Glomerular visceral epithelial cell (primary cell): ENCODE data around the gene LRRC36.

Source experiments
- DNase-seq: peaks from one replicate; pipeline ENCODE4 v3.0.0-alpha.2; 2016; ENCODE audit errors: extremely low spot score

The LRRC36 gene

GRCh38 chr16:67326472-67327309 lies at the start of gene LRRC36, which contains the start of gene KCTD19:
Gene LRRC36, plus strand, starts transcription at chr16:67326815. Its CDS starts 48 bp downstream, at chr16:67326863.
Gene KCTD19, minus strand, starts transcription at chr16:67326741. Its CDS starts 34 bp downstream, at chr16:67326707.
- peak; percentile 57 for DNase-seq

DNA sequence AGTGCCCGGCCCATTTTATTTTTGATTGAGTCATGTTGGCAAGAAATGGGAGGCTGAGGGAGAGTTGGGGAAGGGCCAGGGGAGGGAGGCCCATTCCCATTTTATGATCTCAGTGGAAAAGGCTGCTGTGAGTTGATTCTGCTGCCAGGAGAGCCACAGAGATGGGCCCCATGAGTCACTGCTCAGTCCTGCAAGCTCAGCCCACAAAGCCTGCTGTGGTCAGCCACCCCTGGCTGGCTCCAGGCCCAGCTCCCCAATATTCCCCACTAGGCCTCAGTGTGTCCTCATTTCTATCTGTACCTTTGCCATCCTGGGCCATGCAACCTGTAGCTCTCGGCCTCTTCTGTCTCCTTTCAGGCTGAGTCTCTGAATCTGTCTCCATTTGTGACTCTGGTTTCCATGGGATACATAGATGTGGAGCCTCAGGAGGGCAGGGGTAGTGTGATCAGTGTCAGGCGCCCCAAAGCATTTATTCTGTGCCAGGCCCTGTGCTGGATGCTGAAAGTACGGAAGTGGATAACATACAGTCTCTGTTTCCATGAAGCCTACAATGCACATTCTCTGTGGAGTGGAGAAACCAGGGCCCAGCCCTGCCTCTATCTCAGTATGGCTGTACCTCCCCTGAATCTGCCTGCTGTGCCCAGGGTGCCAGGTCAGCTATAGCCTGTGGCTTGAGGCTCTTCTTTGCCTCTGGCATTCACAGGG lies 49.2 kb upstream of the LRRC36 start:
- peak; percentile 98 for DNase-seq

GRCh38 chr16:67277999-67278772 lies 48.4 kb upstream of the LRRC36 start:
- peak; percentile 74 for DNase-seq

DNA sequence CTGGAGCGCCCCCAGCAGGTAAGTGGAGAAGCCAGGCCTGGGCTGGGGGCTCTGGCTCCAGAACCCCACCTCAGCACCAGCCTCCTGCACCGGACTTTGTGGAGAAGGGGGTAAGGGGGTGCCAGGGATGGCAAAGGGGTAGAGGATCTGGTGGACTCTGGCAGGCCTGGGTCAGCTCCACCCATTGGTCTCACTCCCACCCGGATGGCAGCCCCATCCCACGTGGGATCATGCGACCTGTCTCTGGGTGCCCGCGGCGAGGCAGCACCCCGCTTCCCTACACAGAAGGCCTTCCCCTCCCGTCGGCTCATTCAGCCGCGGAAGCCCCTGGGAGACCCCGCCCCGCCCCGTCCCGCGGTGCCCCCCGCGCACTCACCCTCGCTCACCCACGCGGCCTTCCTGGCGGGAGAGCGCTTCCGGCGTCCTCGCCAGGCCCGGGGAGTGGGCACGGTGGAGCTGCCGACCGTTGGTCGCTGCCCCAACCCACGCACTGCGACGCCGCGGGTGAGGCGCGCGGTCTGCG lies 47.8 kb upstream of the LRRC36 start:
- peak; percentile 22 for DNase-seq

- DNase-seq: peak; percentile 69
Observed at GRCh38 chr16:67279296-67280089, 47.1 kb upstream of the LRRC36 start, which contains the start of gene PLEKHG4. Gene PLEKHG4, plus strand, starts transcription at chr16:67279532. Its CDS starts 513 bp downstream, at chr16:67280045.

DNA sequence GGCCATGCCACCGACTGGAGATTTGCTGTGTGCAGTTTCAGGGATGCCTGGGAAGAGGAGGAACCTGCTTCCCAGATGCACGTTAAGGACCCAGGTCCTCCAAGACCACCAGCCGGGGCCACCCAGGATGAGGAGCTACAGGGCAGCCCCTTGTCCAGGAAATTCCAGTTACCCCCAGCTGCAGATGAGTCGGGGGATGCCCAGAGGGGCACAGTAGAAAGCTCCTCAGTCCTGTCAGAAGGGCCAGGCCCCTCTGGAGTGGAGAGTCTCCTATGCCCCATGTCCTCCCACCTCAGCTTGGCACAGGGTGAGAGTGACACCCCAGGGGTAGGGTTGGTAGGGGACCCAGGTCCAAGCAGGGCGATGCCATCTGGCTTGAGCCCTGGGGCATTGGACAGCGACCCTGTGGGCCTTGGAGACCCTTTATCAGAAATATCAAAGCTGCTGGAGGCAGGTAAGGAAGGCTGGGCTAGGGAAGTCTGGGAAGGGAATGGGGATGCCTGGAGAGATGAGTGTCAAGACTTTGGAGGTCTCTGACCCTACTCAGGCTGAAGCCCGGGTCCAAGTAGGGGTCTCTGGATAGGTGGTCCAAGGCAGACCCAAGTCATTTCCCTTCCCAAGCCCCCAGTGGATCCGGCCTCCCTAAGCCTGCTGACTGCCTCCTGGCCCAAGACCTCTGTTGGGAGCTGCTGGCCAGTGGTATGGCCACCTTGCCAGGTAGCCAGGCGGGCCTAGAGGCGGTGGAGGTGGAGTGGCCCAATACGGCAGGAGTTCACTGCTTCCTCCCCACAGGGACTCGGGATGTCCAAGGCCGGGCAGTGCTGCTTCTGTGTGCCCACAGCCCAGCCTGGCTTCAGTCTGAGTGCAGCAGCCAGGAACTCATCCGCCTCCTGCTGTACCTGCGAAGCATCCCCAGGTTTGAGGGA lies 46.3 kb upstream of the LRRC36 start:
- no peak for DNase-seq

DNA sequence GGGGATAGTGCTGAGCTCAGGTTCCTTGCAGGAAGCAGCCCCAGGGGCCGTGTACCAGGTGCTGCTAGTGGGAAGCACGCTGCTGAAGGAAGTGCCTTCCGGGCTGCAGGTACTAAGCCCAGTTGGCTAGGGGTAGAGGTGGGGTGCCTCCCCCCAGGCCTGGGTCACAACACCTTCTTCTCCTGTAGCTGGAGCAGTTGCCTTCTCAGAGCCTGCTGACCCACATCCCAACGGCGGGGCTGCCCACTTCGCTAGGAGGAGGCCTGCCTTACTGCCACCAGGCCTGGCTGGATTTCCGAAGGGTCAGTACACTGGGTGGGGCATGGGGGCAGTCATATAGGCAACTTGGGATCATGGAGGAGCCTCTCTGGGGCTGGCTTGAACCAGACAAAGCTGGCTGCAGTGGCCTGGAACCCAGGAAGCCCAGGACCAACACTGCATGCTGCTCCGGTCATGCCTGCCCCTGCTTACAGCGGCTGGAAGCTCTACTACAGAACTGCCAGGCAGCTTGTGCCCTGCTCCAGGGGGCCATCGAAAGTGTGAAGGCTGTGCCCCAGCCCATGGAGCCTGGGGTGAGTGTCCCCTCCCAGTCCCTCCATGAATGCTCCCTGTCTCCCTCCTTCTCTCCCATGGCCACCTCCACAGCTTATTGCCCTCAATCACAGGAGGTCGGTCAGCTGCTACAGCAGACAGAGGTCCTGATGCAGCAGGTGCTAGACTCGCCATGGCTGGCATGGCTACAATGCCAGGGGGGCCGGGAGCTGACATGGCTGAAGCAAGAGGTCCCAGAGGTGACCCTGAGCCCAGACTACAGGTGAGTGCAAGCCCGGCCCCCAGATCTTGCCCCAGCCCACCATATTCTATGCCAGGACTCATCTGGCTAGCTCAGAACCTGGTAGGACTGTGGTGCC lies 44.8 kb upstream of the LRRC36 start:
- no peak for DNase-seq

- no peak for DNase-seq
Observed at GRCh38 chr16:67282447-67282805, 44.2 kb upstream of the LRRC36 start.

DNA sequence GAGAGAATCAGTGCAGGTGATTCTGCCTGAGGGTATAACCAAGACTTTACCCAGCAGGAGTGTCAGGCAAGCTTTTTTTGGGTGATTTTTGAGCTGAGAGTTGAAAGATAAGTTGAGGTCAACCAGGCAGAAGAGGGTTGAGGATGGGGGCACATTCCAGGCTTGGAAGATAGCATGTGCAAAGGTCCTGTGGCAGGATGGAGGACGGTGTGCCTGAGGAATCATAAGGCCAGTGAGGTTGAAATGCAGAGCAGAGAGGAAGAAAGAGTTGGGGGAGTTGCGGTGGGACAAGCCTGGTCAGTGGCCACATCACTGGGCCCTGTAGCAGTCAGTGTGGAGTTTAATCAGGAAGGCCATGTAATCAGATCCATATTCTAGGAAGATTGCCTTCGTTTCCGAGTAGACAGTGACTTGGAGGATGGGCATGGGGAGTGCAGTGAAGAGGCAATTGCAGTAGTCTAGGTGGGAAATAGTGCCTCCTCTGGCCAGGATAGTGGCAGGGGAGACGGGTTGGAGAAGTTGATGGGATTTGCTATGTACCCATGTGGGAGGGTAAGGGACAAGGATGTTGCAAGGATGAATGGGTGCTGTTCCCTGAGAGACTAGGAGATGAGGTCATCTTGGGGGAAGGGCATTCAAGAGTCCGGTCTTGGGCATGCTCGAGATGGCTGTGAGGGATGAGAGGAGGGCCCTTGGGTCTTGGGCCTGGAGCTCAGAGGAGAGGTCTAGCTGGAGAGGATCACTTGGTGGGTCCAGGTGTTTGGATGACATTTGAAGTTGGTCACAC lies 43.4 kb upstream of the LRRC36 start:
- DNase-seq: peak; percentile 36

GRCh38 chr16:67283826-67284555 lies 42.6 kb upstream of the LRRC36 start:
- no peak for DNase-seq

DNA sequence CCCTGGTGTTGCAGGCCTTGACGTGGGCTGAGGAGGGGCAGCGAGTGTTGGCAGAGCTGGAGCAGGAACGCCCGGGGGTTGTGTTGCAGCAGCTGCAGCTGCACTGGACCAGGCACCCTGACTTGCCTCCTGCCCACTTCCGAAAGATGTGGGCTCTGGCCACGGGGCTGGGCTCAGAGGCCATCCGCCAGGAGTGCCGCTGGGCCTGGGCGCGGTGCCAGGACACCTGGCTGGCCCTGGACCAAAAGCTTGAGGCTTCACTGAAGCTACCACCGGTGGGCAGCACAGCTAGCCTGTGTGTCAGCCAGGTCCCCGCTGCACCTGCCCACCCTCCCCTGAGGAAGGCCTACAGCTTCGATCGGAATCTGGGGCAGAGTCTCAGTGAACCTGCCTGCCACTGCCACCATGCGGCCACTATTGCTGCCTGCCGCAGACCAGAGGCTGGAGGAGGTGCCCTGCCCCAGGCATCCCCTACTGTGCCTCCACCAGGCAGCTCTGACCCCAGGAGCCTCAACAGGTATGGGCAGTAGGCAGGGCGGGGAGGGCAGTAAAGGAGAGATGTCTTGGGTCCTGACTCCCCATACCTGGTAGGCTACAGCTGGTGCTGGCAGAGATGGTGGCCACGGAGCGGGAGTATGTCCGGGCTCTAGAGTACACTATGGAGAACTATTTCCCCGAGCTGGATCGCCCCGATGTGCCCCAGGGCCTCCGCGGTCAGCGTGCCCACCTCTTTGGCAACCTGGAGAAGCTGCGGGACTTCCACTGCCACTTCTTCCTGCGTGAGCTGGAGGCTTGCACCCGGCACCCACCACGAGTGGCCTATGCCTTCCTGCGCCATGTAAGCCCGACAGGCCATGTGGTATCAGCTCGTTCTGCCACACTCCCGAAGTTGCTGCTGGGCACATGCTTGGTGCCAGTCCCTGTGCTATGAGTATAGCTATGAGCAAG lies 41.6 kb upstream of the LRRC36 start:
- DNase-seq: peak; percentile 44

- DNase-seq: no peak
Observed at GRCh38 chr16:67286441-67287235, 40.0 kb upstream of the LRRC36 start.

DNA sequence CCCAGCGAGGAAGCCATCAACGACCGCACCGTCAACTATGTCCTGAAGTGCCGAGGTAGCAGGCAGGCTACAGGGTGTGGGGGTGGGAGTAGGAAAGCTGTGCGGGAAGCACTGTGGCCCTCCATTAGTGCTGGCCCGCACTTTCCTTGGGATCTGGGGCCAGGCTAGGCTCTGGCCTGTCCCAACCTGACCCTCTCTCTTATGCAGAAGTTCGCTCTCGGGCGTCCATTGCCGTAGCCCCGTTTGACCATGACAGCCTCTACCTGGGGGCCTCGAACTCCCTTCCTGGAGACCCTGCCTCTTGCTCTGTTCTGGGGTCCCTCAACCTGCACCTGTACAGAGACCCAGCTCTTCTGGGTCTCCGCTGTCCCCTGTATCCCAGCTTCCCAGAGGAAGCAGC lies 38.7 kb upstream of the LRRC36 start:
- DNase-seq: no peak

DNA sequence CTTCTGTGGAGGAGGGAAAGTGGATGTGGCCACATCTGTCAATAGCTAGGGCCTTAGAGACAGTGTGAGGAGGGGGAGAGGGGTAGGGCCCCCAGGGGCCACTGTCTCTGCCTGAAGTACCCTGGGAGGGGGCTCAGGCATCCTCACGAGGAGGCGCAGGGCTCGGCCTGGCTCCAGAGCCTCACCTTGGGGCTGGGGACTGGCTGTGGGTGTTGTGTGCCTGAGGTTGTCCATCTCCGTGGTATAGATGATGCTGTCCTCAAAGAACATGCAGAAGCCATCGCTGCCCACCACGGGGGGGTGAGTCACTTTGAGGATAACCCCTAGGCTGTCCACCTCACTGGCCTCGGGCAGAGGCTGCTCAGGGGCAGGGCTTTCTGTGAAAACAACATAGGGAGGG lies 35.2 kb upstream of the LRRC36 start:
- DNase-seq: no peak

DNA sequence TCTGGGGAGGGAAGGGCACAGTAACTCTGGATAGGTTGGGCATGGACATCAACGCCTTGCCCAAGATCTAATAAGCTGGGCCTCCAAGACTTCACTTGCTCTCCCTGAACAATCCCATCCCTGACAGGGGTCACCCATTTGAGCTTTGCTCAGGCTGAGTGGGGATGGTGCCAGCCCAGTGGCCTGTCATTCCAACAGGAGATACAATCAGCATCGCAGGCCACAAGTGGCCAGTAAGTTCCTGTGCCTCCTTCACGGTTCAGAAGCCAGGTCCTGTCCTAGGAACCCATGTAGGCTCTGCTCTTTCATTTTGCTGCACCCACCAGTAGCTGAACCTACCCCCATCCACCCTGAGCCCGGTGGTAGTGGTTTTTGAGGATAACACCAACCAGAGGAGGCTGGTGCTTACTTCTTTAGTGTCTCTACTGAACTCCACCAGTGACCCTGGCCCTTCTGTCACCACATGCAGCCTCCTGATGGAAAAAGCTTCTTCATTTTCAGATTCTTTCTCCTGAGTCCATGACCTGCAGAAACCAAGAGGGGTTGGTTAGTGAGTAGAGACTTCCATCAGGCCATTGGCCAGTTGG lies 32.4 kb upstream of the LRRC36 start:
- DNase-seq: no peak
